HG03354 (cell line): ENCODE measurements around the gene AMACR.

Experiments used
- ATAC-seq: cut with Tn5 transposase; IDR thresholded peaks from one replicate; pipeline ENCODE4 v1.9.1; 2021; ENCODE audit warnings: mild to moderate bottlenecking; ENCODE audit not compliant: unreplicated experiment, poor library complexity, severe bottlenecking

Gene AMACR

DNA sequence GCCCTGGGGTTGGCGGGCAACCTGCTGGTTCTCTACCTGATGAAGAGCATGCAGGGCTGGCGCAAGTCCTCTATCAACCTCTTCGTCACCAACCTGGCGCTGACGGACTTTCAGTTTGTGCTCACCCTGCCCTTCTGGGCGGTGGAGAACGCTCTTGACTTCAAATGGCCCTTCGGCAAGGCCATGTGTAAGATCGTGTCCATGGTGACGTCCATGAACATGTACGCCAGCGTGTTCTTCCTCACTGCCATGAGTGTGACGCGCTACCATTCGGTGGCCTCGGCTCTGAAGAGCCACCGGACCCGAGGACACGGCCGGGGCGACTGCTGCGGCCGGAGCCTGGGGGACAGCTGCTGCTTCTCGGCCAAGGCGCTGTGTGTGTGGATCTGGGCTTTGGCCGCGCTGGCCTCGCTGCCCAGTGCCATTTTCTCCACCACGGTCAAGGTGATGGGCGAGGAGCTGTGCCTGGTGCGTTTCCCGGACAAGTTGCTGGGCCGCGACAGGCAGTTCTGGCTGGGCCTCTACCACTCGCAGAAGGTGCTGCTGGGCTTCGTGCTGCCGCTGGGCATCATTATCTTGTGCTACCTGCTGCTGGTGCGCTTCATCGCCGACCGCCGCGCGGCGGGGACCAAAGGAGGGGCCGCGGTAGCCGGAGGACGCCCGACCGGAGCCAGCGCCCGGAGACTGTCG is 70.7 kb downstream of the AMACR start:
- no peak for ATAC-seq

GRCh38 chr5:33936381-33937016 is 71.4 kb downstream of the AMACR start, which contains the start of gene RXFP3:
Gene RXFP3 (plus strand): TSS chr5:33936386. CDS start chr5:33936741, 355 bp downstream.
- no peak for ATAC-seq
